Measurements from ENCODE around the gene DNAAF1. TPM values are rescaled to one million over a fixed set of nuclear protein-coding genes. Genes with fewer than 3 reads are reported as not detected.
A peak's percentile ranks its signal among the peaks of the same experiment; 100 is the strongest.

The DNAAF1 gene
- total RNA-seq, 2 experiments from 2014 or later, result not detected

DNA sequence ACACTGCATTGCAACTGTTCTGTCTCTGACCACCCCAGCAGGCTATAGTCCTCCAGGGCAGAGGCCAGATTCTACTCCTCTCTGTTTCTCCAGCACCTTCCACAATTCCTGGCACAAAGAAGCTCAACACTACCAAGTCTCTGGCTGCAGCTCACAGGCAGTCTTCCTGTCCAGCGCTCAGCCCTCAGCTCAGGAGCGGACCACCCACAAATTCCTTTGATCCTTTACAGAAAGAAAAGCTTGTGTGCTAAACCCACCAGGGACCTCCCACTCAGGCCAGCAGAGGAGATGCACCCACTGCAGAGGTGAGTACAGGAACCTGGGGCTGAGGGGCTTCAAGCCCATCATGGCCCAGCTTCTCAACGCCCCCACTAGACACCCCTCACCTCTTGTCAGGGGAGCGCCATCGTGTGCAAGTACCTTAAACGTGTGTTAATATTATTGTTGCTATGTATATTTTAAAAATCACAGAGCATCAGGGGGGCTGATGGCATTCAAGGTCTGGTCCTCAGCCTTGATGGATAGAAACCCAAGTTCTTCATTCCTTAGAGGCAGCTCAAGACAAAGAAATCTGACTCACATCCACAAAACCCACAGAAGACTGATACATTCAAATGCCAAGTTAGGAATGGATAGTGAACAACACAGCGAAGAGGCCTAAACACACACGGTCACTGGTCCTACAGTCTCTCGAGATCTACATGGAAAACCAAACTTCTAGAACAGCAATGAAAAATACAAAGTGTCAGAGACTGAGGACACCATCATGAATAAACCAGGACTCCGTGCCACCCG, 8.6 kb upstream of the DNAAF1 start:
- DNase-seq (no peak), ATAC-seq (ENCODE audit: low read depth) (no peak)
- no peaks in the 10 kb centered on the region for H3K27me3 Mint-ChIP-seq
- H3K9me3 Mint-ChIP-seq, result no peaks in the 10 kb centered on the region
- POLR2A ChIA-PET, result interaction anchor here (1.0 kb wide), 1 partner anchor 19 kb away, joined by 3 read pairs; the partner anchor contains the start of gene MBTPS1
- H3K27ac Mint-ChIP-seq, result no peak overlapping the region
- peaks cover 6% of the 10 kb centered on the region for H3K36me3 Mint-ChIP-seq
- peaks cover 27% of the 10 kb centered on the region for H3K4me1 Mint-ChIP-seq
- H3K4me3 Mint-ChIP-seq, result no peak overlapping the region

DNA sequence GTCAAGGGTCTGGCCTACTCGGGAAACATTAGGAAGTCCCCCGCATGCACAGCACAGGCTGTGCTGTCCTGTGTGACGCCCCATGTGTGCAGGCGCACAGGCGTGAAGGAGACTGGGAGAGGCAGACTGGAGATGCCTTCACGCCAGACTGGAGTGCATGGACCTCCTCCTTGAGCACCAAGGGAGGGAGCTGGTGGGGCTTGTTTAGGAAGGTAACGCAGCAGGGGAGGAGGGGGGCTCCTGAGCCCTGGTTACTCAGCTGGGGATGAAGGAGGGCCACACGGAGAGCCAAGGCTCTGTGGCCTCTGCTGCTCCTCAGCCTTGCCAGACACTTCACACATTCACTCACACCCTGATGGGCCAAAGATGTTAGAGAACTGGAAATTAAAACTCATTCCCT, 7.8 kb upstream of the DNAAF1 start:
- H3K4me3 Mint-ChIP-seq, result no peak overlapping the region

GRCh38 chr16:84137769-84138357, 7.2 kb upstream of the DNAAF1 start:
- DNase-seq (no peak), ATAC-seq (ENCODE audit: low read depth) (no peak)
- H3K27me3 Mint-ChIP-seq, result no peaks in the 10 kb centered on the region
- H3K27ac Mint-ChIP-seq, result no peak overlapping the region
- H3K4me1 Mint-ChIP-seq, result peaks cover 26% of the 10 kb centered on the region
- H3K9me3 Mint-ChIP-seq, result no peaks in the 10 kb centered on the region
- POLR2A ChIA-PET, result interaction anchor here (5.2 kb wide), 1 partner anchor 21 kb away, joined by 19 read pairs; the partner anchor contains the start of gene MBTPS1
- H3K4me3 Mint-ChIP-seq, result no peak overlapping the region
- peaks cover 6% of the 10 kb centered on the region for H3K36me3 Mint-ChIP-seq

More for the DNA sequence above, 7.8 kb upstream of the DNAAF1 start:
- Mint-ChIP-seq H3K4me1 (peaks cover 26% of the 10 kb centered on the region), H3K9me3 (no peaks in the 10 kb centered on the region), H3K36me3 (peaks cover 6% of the 10 kb centered on the region), H3K27me3 (no peaks in the 10 kb centered on the region), H3K27ac (no peak overlapping the region)
- DNase-seq (no peak), ATAC-seq (ENCODE audit: low read depth) (no peak)
- POLR2A ChIA-PET, result interaction anchor here (5.2 kb wide), 1 partner anchor 20 kb away, joined by 19 read pairs; the partner anchor contains the start of gene MBTPS1

DNA sequence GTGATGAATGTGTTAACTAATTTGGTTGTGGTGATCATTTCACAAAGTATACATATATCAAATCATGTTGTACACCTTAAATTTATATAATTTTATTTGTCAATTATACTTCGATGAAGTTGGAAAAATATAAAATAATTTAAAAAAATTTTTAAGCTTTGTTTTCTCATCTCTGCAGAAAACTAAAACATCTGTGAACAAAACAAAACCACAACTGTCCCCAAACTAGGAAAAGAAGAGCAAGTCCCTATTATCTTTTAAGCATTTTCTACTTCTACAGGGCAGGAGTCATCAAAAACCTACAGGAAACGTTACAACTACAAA, 6.6 kb upstream of the DNAAF1 start:
- Mint-ChIP-seq H3K27ac (no peak overlapping the region), H3K36me3 (peaks cover 6% of the 10 kb centered on the region), H3K27me3 (no peaks in the 10 kb centered on the region), H3K4me3 (peak overlapping the region; percentile 65), H3K4me1 (peaks cover 26% of the 10 kb centered on the region), H3K9me3 (no peaks in the 10 kb centered on the region)
- DNase-seq (no peak), ATAC-seq (ENCODE audit: low read depth) (no peak)
- POLR2A ChIA-PET, result interaction anchor here (5.2 kb wide), 1 partner anchor 22 kb away, joined by 19 read pairs; the partner anchor contains the start of gene MBTPS1

GRCh38 chr16:84138824-84139627, 6.1 kb upstream of the DNAAF1 start:
- POLR2A ChIA-PET, result interaction anchor here (0.6 to 5.2 kb wide), 2 partner anchors 22 to 410 kb away, joined by 3 to 19 read pairs; partner anchors contain the start of gene MBTPS1
- Mint-ChIP-seq H3K27me3 (no peaks in the 10 kb centered on the region), H3K27ac (peak overlapping the region; percentile 77), H3K9me3 (no peaks in the 10 kb centered on the region), H3K4me3 (peak overlapping the region; percentile 65), H3K4me1 (peaks cover 27% of the 10 kb centered on the region), H3K36me3 (peaks cover 4% of the 10 kb centered on the region)
- DNase-seq (no peak), ATAC-seq (ENCODE audit: low read depth) (peak; percentile 93)

GRCh38 chr16:84139628-84140258, 5.4 kb upstream of the DNAAF1 start:
- no peak for DNase-seq
- Mint-ChIP-seq H3K4me1 (peaks cover 31% of the 10 kb centered on the region), H3K27ac (peak overlapping the region; percentile 10), H3K9me3 (no peaks in the 10 kb centered on the region), H3K36me3 (peaks cover 4% of the 10 kb centered on the region), H3K4me3 (no peak overlapping the region), H3K27me3 (no peaks in the 10 kb centered on the region)
- POLR2A ChIA-PET, result interaction anchor here (0.6 to 5.2 kb wide), 2 partner anchors 23 to 409 kb away, joined by 3 to 19 read pairs; partner anchors contain the start of gene MBTPS1
- no peak for ATAC-seq (ENCODE audit: low read depth)

DNA sequence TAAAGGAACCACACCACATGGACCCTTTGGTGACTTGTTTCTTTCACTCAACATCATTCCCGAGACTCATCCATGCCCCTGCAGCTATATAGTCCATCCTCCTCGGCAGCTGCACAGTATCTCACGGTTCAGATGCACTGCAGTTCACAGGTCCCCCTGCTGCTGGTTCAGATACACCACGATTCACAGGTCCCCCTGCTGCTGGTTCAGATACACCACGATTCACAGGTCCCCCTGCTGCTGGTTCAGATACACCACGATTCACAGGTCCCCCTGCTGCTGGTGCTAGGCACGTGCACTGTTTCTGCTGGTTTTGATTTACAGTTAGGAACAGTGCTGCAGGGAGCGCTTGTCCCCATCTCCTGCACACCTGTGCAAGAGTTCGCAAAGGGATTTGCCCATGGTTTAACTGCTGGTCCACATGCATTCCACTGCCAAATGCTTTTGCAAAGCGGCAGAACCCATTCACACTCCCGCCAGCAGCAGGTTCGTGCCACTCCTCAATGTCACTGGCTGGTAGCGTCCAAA, 3.9 kb upstream of the DNAAF1 start:
- no peak overlapping the region for H3K27ac Mint-ChIP-seq
- DNase-seq (no peak), ATAC-seq (ENCODE audit: low read depth) (no peak)
- POLR2A ChIA-PET, result interaction anchor here (5.2 kb wide), 1 partner anchor 24 kb away, joined by 19 read pairs; the partner anchor contains the start of gene MBTPS1
- no peaks in the 10 kb centered on the region for H3K27me3 Mint-ChIP-seq
- no peaks in the 10 kb centered on the region for H3K9me3 Mint-ChIP-seq
- H3K36me3 Mint-ChIP-seq, result peaks cover 4% of the 10 kb centered on the region
- peaks cover 28% of the 10 kb centered on the region for H3K4me1 Mint-ChIP-seq
- no peak overlapping the region for H3K4me3 Mint-ChIP-seq

DNA sequence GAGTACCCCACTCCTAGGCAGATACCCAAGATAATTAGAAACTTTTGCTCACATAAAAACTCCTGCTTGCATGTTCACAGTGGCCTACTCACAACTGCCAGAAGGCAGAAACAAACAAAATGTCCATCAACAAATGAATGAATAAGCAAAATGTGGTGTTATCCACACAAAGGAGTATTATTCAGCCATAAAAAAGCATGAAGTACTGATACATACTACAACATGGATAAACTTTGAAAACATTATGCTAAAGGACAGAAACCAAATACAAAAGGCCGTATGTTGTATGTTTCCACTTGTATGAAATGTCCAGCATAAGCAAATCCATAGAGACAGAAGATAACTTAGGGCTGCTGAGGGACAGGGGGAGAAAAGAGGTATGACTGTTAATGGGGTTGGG, 2.0 kb upstream of the DNAAF1 start:
- DNase-seq, result no peak
- POLR2A ChIA-PET, result interaction anchor here (2.6 kb wide), 1 partner anchor 26 kb away, joined by 16 read pairs; the partner anchor contains the start of gene MBTPS1
- Mint-ChIP-seq H3K27me3 (peaks cover 3% of the 10 kb centered on the region), H3K4me1 (peaks cover 22% of the 10 kb centered on the region), H3K27ac (no peak overlapping the region), H3K4me3 (no peak overlapping the region), H3K9me3 (no peaks in the 10 kb centered on the region), H3K36me3 (peaks cover 4% of the 10 kb centered on the region)
- no peak for ATAC-seq (ENCODE audit: low read depth)

DNA sequence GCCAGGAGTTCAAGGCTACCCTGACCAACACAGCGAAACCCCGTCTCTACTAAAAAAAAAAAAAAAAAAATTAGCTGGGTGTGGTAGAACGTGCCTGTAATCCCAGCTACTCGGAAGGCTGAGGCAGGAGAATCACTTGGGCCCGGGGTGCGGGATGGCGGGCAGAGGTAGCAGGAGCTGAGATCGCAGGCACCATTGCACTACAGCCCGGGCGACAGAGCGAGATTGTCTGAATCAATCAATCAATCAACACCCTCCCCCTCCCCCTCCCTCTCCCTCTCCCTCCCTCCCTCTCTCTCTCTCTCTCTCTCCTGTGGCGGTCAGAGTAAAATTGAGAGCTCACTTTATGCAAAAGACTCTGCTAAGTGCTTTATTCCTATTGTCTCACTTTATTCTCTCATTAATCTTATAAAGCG, 1.3 kb upstream of the DNAAF1 start:
- Mint-ChIP-seq H3K4me3 (peak overlapping the region; percentile 95), H3K27ac (peak overlapping the region; percentile 80), H3K27me3 (peaks cover 3% of the 10 kb centered on the region), H3K4me1 (peaks cover 16% of the 10 kb centered on the region), H3K9me3 (no peaks in the 10 kb centered on the region), H3K36me3 (peaks cover 3% of the 10 kb centered on the region)
- POLR2A ChIA-PET, result interaction anchor here (2.6 kb wide), 1 partner anchor 27 kb away, joined by 16 read pairs; the partner anchor contains the start of gene MBTPS1
- ATAC-seq (ENCODE audit: low read depth), result no peak
- no peak for DNase-seq

DNA sequence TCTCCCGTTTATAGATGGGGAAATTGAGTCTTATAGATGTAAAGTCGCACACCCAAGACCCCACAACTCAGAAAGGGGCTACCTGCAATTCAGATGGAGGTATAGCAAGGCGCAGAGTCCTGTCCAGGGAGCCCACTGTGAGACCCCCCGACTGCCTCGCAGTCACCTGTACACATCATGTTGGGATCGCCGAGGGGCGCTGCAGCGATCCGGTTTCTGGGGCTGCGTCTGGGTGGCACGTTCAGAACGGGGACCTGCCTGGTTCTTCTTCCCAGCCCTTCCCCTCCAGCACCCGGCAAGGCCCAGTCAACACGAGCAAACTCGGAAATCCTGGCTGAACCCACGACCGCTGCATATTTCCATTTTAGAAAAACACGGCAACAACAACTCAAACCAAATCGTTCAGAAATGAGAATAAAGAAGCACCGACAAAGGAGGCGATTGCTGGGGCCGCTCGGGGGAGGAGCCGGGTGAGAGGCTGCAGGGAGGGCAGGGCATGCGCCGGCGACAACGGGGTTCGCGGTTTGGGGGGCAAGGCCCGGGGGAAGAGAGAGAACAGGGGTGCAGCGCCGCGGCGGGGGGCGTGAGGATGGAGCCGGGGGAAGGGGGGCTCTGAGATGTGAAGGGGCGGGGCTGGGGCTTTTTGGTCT, 774 bp upstream of the DNAAF1 start:
- ATAC-seq (ENCODE audit: low read depth), result peak; percentile 53
- Mint-ChIP-seq H3K27ac (peak overlapping the region; percentile 80), H3K4me3 (peak overlapping the region; percentile 95), H3K36me3 (peaks cover 1% of the 10 kb centered on the region), H3K27me3 (peaks cover 3% of the 10 kb centered on the region), H3K9me3 (no peaks in the 10 kb centered on the region), H3K4me1 (peaks cover 11% of the 10 kb centered on the region)
- DNase-seq, result peak; percentile 59
- POLR2A ChIA-PET, result interaction anchor here (0.7 to 2.6 kb wide), 2 partner anchors 27 to 32 kb away, joined by 3 to 16 read pairs; partner anchors contain the start of gene MBTPS1

DNA sequence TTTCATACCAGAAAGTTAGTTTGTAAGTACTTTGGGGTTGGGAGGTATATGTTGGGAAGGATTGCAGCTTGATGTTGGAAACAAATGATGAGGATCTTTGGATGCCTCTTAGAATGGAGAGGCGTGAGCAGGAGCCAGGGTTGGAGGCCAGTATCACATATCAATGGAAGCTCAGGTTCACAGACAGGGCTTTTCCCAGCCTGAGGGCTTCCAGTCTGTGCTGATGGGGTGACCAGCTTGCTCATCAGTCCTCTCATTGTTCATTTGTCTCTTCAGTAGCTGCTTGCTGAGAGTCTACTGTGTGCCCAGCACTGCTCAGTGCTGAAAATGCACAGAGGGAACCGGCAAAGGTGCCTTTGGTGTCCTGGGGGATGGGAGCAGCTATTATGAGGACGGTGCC, 5.8 kb downstream of the DNAAF1 start:
- Mint-ChIP-seq H3K36me3 (no peaks in the 10 kb centered on the region), H3K4me1 (no peaks in the 10 kb centered on the region), H3K27ac (no peak overlapping the region), H3K27me3 (peaks cover 17% of the 10 kb centered on the region), H3K9me3 (no peaks in the 10 kb centered on the region), H3K4me3 (no peak overlapping the region)
- ATAC-seq (ENCODE audit: low read depth), result no peak
- POLR2A ChIA-PET, result no interaction called here
- DNase-seq, result no peak

- no peaks in the 10 kb centered on the region for H3K9me3 Mint-ChIP-seq
- H3K4me1 Mint-ChIP-seq, result no peaks in the 10 kb centered on the region
- DNase-seq (no peak), ATAC-seq (ENCODE audit: low read depth) (no peak)
- POLR2A ChIA-PET, result no interaction called here
- peaks cover 26% of the 10 kb centered on the region for H3K27me3 Mint-ChIP-seq
- no peak overlapping the region for H3K27ac Mint-ChIP-seq
- H3K36me3 Mint-ChIP-seq, result no peaks in the 10 kb centered on the region
- no peak overlapping the region for H3K4me3 Mint-ChIP-seq
These were observed 8.6 kb downstream of the DNAAF1 start for GRCh38 chr16:84153660-84154214.
